Measurements from ENCODE around the gene DCTN4.

DNA sequence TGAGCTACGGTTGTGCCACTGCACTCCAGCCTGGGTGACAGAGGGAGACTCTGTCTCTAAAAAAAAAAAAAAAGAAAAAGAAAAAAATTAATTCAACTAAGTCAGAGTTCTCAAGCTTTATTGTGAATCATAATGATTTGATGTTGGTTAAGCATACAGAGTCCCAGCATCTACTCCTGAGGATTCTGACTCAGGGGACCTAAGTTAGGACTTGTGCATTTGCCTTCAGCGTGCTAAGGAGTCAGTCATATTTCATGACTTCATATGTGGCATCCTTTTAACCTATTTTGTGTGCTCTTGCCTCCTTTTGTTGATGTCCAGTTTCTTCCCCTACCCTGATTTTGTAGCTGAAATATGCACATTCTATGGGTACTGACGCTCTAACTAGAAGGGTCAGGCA, 94.9 kb downstream of the DCTN4 start:
- TF ChIP-seq, protein P1, sequence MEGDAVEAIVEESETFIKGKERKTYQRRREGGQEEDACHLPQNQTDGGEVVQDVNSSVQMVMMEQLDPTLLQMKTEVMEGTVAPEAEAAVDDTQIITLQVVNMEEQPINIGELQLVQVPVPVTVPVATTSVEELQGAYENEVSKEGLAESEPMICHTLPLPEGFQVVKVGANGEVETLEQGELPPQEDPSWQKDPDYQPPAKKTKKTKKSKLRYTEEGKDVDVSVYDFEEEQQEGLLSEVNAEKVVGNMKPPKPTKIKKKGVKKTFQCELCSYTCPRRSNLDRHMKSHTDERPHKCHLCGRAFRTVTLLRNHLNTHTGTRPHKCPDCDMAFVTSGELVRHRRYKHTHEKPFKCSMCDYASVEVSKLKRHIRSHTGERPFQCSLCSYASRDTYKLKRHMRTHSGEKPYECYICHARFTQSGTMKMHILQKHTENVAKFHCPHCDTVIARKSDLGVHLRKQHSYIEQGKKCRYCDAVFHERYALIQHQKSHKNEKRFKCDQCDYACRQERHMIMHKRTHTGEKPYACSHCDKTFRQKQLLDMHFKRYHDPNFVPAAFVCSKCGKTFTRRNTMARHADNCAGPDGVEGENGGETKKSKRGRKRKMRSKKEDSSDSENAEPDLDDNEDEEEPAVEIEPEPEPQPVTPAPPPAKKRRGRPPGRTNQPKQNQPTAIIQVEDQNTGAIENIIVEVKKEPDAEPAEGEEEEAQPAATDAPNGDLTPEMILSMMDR (conservative IDR thresholded peaks at IDR 0.05; ENCODE audit: low read length) = no peak
- no peak for TF ChIP-seq EZH2phosphoT487 (IDR thresholded peaks at IDR 0.05; ENCODE audit: borderline replicate concordance, low read depth, low read length)
